HG03064 (cell line): ENCODE data around the gene PRMT9.

ENCODE experiments used
- ATAC-seq: cut with Tn5 transposase; IDR thresholded peaks from one replicate; pipeline ENCODE4 v1.9.1; 2021; ENCODE audit warnings: low read depth; ENCODE audit not compliant: unreplicated experiment

PRMT9 gene

GRCh38 chr4:147682755-147683154 is 1.2 kb downstream of the PRMT9 start:
- ATAC-seq = no peak

GRCh38 chr4:147678796-147679549 is 5.0 kb downstream of the PRMT9 start:
- no peak for ATAC-seq

GRCh38 chr4:147678106-147678505 is 5.9 kb downstream of the PRMT9 start:
- ATAC-seq = no peak

DNA sequence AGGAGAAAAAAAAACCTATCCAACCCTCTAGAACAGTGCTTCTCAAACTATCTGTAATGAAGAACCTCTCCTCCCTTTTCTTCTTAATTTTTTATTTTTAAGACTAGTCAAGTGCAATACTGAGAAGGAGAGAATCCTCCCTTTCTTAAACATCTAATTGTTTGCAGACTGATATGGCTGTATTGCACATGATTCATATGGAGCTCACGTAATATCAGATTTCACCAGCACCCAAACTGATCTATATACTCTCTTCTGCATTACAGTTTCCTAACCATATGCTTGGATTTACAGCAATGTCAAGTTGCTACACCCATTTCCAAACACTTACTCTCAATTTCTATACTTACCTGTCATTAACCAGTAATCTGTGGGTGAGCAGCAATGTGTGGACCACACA is 9.5 kb downstream of the PRMT9 start:
- ATAC-seq = no peak

GRCh38 chr4:147674073-147674472 is 9.9 kb downstream of the PRMT9 start:
- no peak for ATAC-seq

GRCh38 chr4:147658501-147658900 is 25.5 kb downstream of the PRMT9 start:
- ATAC-seq = no peak

GRCh38 chr4:147655639-147656038 is 28.3 kb downstream of the PRMT9 start:
- ATAC-seq = no peak

DNA sequence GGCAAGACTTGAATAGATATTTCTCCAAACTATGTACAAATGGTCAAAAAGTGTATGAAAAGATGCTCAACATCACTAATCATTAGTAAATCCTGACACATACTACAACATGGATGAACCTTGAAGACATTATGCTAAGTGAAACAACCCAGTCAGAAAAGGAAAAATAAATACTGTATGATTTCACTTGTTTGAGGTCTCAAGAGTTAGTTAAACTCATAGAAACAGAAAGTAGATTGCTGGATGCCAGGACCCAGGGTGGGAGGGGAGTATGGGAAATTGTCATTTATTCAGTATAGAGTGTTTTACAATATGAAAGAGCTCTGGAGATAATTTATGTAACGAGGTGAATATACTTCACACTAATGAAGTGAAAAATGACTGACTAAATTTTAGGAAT is 32.4 kb downstream of the PRMT9 start:
- no peak for ATAC-seq

DNA sequence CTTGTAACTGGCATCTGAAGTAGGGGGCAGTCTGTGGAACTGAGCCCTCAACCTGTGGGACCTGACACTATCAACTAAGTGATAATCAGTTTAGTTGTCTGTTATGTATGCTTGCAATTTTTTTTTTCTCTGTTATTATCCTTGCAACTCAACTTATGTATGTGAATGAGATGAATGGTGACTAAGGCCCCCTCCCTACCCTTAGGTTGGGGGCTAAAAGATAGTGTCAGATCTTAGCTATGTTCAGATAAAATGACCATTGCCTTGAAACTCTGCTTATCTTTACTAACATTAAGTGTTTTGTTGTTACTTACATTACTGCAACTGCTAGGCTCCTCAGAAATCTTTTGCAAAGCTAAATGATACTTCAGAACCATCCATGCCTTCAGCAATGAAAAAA is 35.3 kb downstream of the PRMT9 start:
- no peak for ATAC-seq

- no peak for ATAC-seq
Observed at GRCh38 chr4:147645099-147645498, 38.9 kb downstream of the PRMT9 start.

DNA sequence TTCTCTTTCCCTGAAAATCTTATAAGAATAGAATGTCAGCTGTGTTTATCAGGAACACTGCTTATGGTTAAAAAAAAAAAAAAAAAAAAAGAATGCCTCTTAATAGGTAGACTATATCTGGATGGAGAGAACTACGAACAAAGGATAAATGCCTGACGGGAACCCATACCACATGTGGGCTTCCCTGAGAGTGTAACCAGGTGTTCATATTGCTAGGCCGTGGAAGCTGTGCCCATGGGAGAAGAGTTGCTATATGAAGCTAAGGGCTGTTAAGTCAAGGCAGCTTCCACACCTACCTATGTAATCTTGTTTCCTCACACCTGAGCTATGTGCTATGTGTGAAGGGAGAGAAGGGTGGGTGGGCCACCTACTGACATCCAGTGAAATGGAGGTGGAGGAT is 39.5 kb downstream of the PRMT9 start:
- ATAC-seq = no peak

DNA sequence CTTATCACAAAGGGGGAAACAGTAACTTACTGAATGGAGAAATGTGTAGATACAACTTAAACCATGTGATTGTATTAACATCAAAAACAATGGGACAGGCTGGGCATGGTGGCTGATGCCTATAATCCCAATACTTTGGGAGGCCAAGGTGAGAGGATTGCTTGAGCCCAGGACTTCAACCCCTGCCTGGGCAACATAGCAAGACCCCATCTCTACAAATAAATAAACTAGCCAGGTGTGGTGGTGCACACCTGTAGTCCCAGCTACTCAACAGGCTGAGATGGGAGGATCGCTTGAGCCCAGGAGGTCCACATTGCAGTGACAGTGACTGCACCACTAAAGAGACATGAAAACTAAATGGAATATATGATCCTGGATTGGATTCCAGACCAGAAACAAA is 40.3 kb downstream of the PRMT9 start:
- no peak for ATAC-seq

GRCh38 chr4:147640331-147640730 is 43.6 kb downstream of the PRMT9 start:
- no peak for ATAC-seq

GRCh38 chr4:147639388-147639787 is 44.6 kb downstream of the PRMT9 start:
- no peak for ATAC-seq

GRCh38 chr4:147638942-147639341 is 45.0 kb downstream of the PRMT9 start:
- no peak for ATAC-seq

GRCh38 chr4:147638365-147638764 is 45.6 kb downstream of the PRMT9 start:
- ATAC-seq = no peak

GRCh38 chr4:147635348-147635747 is 48.6 kb downstream of the PRMT9 start:
- no peak for ATAC-seq

- ATAC-seq = no peak
Observed at GRCh38 chr4:147633643-147634042, 50.3 kb downstream of the PRMT9 start.

- no peak for ATAC-seq
Observed at GRCh38 chr4:147633113-147633512, 50.9 kb downstream of the PRMT9 start.

DNA sequence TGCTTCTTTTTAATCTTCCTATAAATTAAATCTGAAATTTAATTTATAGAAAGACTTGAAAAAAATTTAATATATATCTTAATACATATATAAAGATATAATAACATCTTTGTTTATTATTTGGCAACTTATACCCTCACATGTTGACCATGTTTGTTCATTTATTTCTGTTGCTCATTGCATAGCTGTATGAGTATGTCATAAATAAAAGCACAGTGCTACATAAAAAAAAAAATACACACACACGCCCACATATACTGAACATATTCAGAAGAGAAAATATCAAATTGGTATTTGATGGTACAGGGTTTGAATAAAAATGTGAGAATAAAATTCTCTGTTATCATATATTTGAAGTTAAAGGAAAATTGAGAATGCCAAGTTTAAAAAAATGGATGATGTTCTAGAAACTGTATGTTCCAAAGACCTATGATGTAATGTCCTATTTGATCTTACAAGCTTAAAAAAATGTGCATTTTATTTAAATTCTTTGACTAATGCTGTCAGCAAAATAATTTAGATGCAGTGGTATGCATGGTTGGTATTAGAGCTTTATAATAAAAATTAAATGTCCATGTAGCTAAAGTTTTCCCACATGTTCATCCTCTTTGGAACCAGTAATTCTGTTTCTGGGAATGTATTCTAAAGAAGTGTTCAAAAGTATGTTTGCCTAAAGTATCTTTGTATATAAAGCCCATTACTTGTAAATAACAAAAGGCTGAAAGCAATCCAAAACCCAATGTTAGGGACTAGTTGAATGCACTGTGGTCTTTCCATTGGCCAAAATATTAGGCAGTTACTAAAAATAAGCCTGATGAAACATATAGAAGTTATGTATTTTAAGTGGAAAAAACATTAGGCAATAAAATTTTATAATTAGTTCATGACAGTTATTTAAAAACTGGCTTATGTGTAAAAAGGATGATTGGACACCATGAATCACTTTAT is 53.9 kb downstream of the PRMT9 start:
- ATAC-seq = no peak

- no peak for ATAC-seq
Observed at GRCh38 chr4:147628415-147628814, 55.5 kb downstream of the PRMT9 start.

DNA sequence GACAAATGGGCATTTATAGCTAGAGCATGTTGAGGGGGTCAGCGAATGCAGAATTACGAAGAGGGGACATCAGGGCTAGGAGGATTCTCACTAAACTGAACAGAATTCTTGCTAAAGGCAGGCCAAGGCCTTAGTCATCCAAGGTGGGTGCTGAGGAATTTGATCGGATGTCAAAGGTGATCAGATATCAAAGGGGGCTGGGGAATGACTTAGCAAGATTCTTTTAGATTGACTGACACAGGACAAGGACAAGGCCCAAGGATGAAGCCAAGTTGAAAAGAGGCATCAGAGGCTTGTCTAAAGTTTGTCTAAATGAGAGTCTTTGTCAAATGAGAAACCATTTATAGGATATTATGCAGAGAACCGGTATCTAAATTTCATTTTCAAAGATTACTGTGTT is 57.1 kb downstream of the PRMT9 start:
- ATAC-seq = no peak
